PC-9 (cell line): ENCODE results near the gene SLC1A2. TPM values are rescaled to one million over a fixed set of nuclear protein-coding genes. Genes with fewer than 3 reads are reported as not detected.

Experiments
- BruUV-seq: library from RNA; stranded (reverse); fragments of 400-500 nt; replicated peaks from 2 replicates; lab custom pipeline; 2021; lab: Mats Ljungman, UMichigan
- CTCF ChIA-PET: fragments of 300-600 bp; sonication (Branson Sonifier 250); formaldehyde crosslinking; loops from one replicate; lab custom pipeline; 2022; ENCODE audit warnings: antibody characterized with exemption; lab: Charles Lee
- POLR2A ChIA-PET: fragments of 300-600 bp; sonication (Branson Sonifier 250); formaldehyde crosslinking; loops from one replicate; lab custom pipeline; 2022; ENCODE audit warnings: antibody characterized with exemption; ENCODE audit not compliant: unreplicated experiment; lab: Charles Lee
- DNase-seq, 2 experiments: peaks; one replicate each; pipeline versions ENCODE4 v3.0.0 to v3.0.0-alpha.2; 2015 to 2022; ENCODE audit warnings: mixed read lengths in 1 of 2
- H2AFZ ChIP-seq: fragments of 200-600 bp; sonication (generic); 2 replicates; pipeline ENCODE4 v1.8.1; 2017; ENCODE audit warnings: antibody characterized with exemption
- H3F3A ChIP-seq: fragments of 200-600 bp; sonication (generic); 2 replicates; pipeline ENCODE4 v1.8.1; 2017; ENCODE audit warnings: antibody characterized with exemption, mild to moderate bottlenecking, low read depth; ENCODE audit not compliant: insufficient read depth
- H3K27ac ChIP-seq: fragments of 200-600 bp; sonication (generic); 2 replicates; pipeline ENCODE4 v1.6.1; 2016; ENCODE audit warnings: mixed run types
- H3K27me3 ChIP-seq: fragments of 200-600 bp; sonication (generic); 2 replicates; pipeline ENCODE4 v1.6.1; 2016; ENCODE audit warnings: low read depth, mixed run types; ENCODE audit not compliant: insufficient read depth
- H3K36me3 ChIP-seq: fragments of 200-600 bp; sonication (generic); 2 replicates; pipeline ENCODE4 v1.6.1; 2016; ENCODE audit warnings: low read depth, mixed run types
- H3K4me1 ChIP-seq: fragments of 200-600 bp; sonication (generic); replicated peaks from 2 replicates; pipeline ENCODE4 v1.6.1; 2016; ENCODE audit warnings: mixed run types; ENCODE audit not compliant: insufficient read depth
- H3K4me2 ChIP-seq: fragments of 200-600 bp; sonication (generic); 2 replicates; pipeline ENCODE4 v1.6.1; 2017; ENCODE audit warnings: mixed run types
- H3K4me3 ChIP-seq: fragments of 200-600 bp; sonication (generic); 2 replicates; pipeline ENCODE4 v1.6.1; 2016; ENCODE audit warnings: mixed run types
- H3K79me2 ChIP-seq: fragments of 200-600 bp; sonication (generic); 2 replicates; pipeline ENCODE4 v1.6.1; 2017; ENCODE audit warnings: low read depth, mixed run types
- H3K9me2 ChIP-seq: fragments of 200-600 bp; sonication (generic); 2 replicates; pipeline ENCODE4 v1.8.1; 2017; ENCODE audit warnings: mild to moderate bottlenecking; ENCODE audit not compliant: insufficient read depth
- H3K9me3 ChIP-seq: fragments of 200-600 bp; sonication (generic); 2 replicates; pipeline ENCODE4 v1.8.1; 2016; ENCODE audit warnings: low read depth; ENCODE audit not compliant: insufficient read depth
- H4K20me1 ChIP-seq: fragments of 200-600 bp; sonication (generic); 2 replicates; pipeline ENCODE4 v1.8.1; 2017; ENCODE audit not compliant: insufficient read depth
- CTCF ChIP-seq: fragments of 200-600 bp; sonication (generic); conservative IDR thresholded peaks from 2 replicates; pipeline ENCODE4 v1.6.1; 2017; ENCODE audit warnings: mixed run types, antibody characterized with exemption, mild to moderate bottlenecking, moderate library complexity
- EZH2 ChIP-seq: fragments of 200-600 bp; sonication (generic); IDR thresholded peaks from 2 replicates; pipeline ENCODE4 v1.8.0; 2017; ENCODE audit warnings: antibody characterized with exemption, low read depth
- intact Hi-C: fragments of 100-400 bp; cut with micrococcal nuclease; formaldehyde crosslinking; loops from one replicate; pipeline ENCODE4 v1.10.0; 2022; ENCODE audit not compliant: unreplicated experiment
- total RNA-seq: library from RNA; stranded (reverse); gene quantifications from 2 replicates; pipeline ENCODE4 v1.2.3, GENCODE V29; 2021

The SLC1A2 gene
- total RNA-seq, 1 experiment from 2014 or later, result 0.09 TPM

- Histone ChIP-seq H4K20me1 (no peaks in the 10 kb centered on the region), H3F3A (no peaks in the 10 kb centered on the region), H3K27me3 (no peaks in the 10 kb centered on the region), H3K9me2 (no peaks in the 10 kb centered on the region), H3K4me2 (no peak overlapping the region), H3K27ac (no peak overlapping the region), H3K79me2 (no peaks in the 10 kb centered on the region), H2AFZ (no peak overlapping the region), H3K36me3 (no peaks in the 10 kb centered on the region), H3K4me3 (no peak overlapping the region), H3K9me3 (peaks cover 4% of the 10 kb centered on the region; the same call in 1 of the 2 replicates), H3K4me1 (peaks cover 5% of the 10 kb centered on the region; the same call in 1 of the 2 replicates)
- ChIA-PET POLR2A (no interaction called here), CTCF (no interaction called here)
- TF ChIP-seq EZH2 (no peak), CTCF (no peak)
- BruUV-seq, result no TSS peak
- DNase-seq, result no peak
- intact Hi-C loops, result no loop called here
Observed at GRCh38 chr11:35287344-35287890, 131.9 kb downstream of the SLC1A2 start.

- Histone ChIP-seq H4K20me1 (no peaks in the 10 kb centered on the region), H3K27ac (no peak overlapping the region), H3K4me1 (peaks cover 5% of the 10 kb centered on the region; the same call in 1 of the 2 replicates), H3K27me3 (no peaks in the 10 kb centered on the region), H3K4me3 (no peak overlapping the region), H2AFZ (no peak overlapping the region), H3K36me3 (no peaks in the 10 kb centered on the region), H3K79me2 (no peaks in the 10 kb centered on the region), H3K4me2 (no peak overlapping the region), H3K9me2 (no peaks in the 10 kb centered on the region), H3F3A (no peaks in the 10 kb centered on the region), H3K9me3 (peaks cover 4% of the 10 kb centered on the region)
- intact Hi-C loops, result no loop called here
- no TSS peak for BruUV-seq
- no peak for DNase-seq
- CTCF ChIA-PET, result no interaction called here
- POLR2A ChIA-PET, result no interaction called here
- TF ChIP-seq CTCF, result no peak
- TF ChIP-seq EZH2, result no peak
Observed at GRCh38 chr11:35286126-35286525, 133.2 kb downstream of the SLC1A2 start.

- Histone ChIP-seq H3K4me2 (no peak overlapping the region), H3K36me3 (no peaks in the 10 kb centered on the region), H3F3A (no peaks in the 10 kb centered on the region), H3K4me3 (no peak overlapping the region), H3K4me1 (no peaks in the 10 kb centered on the region), H4K20me1 (no peaks in the 10 kb centered on the region), H3K27me3 (no peaks in the 10 kb centered on the region), H3K27ac (no peak overlapping the region), H3K9me3 (peaks cover 4% of the 10 kb centered on the region), H3K9me2 (no peaks in the 10 kb centered on the region), H2AFZ (no peak overlapping the region), H3K79me2 (no peaks in the 10 kb centered on the region)
- BruUV-seq, result no TSS peak
- intact Hi-C loops, result no loop called here
- ChIA-PET CTCF (no interaction called here), POLR2A (no interaction called here)
- TF ChIP-seq CTCF (no peak), EZH2 (no peak)
- DNase-seq, result no peak
Observed at GRCh38 chr11:35285471-35285870, 133.9 kb downstream of the SLC1A2 start.
